B cell (primary cell): Measurements from ENCODE around the gene CACNA2D2. TPM values are rescaled to one million over a fixed set of nuclear protein-coding genes. Genes with fewer than 3 reads are reported as not detected.

Experiments
- ATAC-seq: fragments of 200-7000 bp; cut with Tn5 transposase; one replicate; pipeline ENCODE4 v1.10.0; 2021; ENCODE audit warnings: low read depth, mild to moderate bottlenecking, moderate number of reproducible peaks, moderate library complexity
- CTCF ChIA-PET: fragments of 350-600 bp; sonication (Branson Sonifier 250); formaldehyde crosslinking; loops from one replicate; lab custom pipeline; 2021; ENCODE audit warnings: antibody characterized with exemption, inconsistent platforms; lab: Charles Lee
- POLR2A ChIA-PET: fragments of 350-600 bp; sonication (Branson Sonifier 250); formaldehyde crosslinking; loops from one replicate; lab custom pipeline; 2021; ENCODE audit warnings: antibody characterized with exemption; lab: Charles Lee
- DNase-seq: peaks from one replicate; pipeline ENCODE4 v3.0.0; 2013
- H2AFZ ChIP-seq: 2 replicates; pipeline ENCODE4 v1.6.1; 2012; ENCODE audit warnings: mild to moderate bottlenecking, low read depth, low read length; ENCODE audit not compliant: insufficient read depth, poor library complexity, severe bottlenecking
- H3K27ac ChIP-seq, 2 donors: 1 replicate in 1 of 2; 2 replicates in 1 of 2; pipeline ENCODE4 v1.5.1; 2012 to 2013; ENCODE audit warnings: low read length in 2 of 2, mild to moderate bottlenecking in 2 of 2, moderate library complexity in 1 of 2
- H3K27me3 ChIP-seq, 4 experiments: fragments of 200-600 bp in 1 of 4; sonication (generic) in 1 of 4; replicated peaks in 1 of 4; 1 replicate in 2 of 4; 2 replicates in 2 of 4; pipeline versions ENCODE4 v1.6.1 to v1.7.0; 2013 to 2016; ENCODE audit warnings: low read length in 3 of 4, mild to moderate bottlenecking in 2 of 4, mixed read lengths in 1 of 4, moderate library complexity in 1 of 4; ENCODE audit not compliant: insufficient read depth in 4 of 4, control insufficient read depth in 3 of 4; ENCODE audit errors: control extremely low read depth in 1 of 4
- H3K36me3 ChIP-seq, 2 experiments: replicated peaks in 1 of 2; 1 replicate in 1 of 2; 2 replicates in 1 of 2; pipeline versions ENCODE4 v1.6.1 to v1.7.1; 2013; ENCODE audit warnings: low read length in 1 of 2; ENCODE audit not compliant: insufficient read depth in 2 of 2, control insufficient read depth in 1 of 2; ENCODE audit errors: control extremely low read depth in 1 of 2, extremely low read depth in 1 of 2
- H3K4me1 ChIP-seq, 2 donors: fragments of 200-600 bp in 1 of 2; sonication (generic) in 1 of 2; 1 replicate in 1 of 2; 2 replicates in 1 of 2; pipeline versions ENCODE4 v1.5.1 to v1.6.1; 2013 to 2017; ENCODE audit warnings: low read length in 2 of 2; ENCODE audit not compliant: control insufficient read depth in 2 of 2, insufficient read depth in 2 of 2
- H3K4me2 ChIP-seq: replicated peaks from 2 replicates; pipeline ENCODE3; 2012; ENCODE audit warnings: mild to moderate bottlenecking, low read depth, low read length; ENCODE audit not compliant: poor library complexity, severe bottlenecking
- H3K4me3 ChIP-seq, 5 experiments: fragments of 200-600 bp in 1 of 5; sonication (generic) in 1 of 5; 1 replicate in 3 of 5; 2 replicates in 2 of 5; pipeline versions ENCODE4 v1.5.1 to v1.7.0; 2011 to 2016; ENCODE audit warnings: low read length in 4 of 5, mild to moderate bottlenecking in 4 of 5, low read depth in 2 of 5, control low read depth in 1 of 5, moderate library complexity in 1 of 5; ENCODE audit not compliant: insufficient read depth in 1 of 5; ENCODE audit errors: control extremely low read depth in 1 of 5, extremely low read depth in 1 of 5
- H3K79me2 ChIP-seq: fragments of 200-600 bp; sonication (generic); one replicate; pipeline ENCODE4 v1.6.0; 2016; ENCODE audit warnings: low read length; ENCODE audit not compliant: control insufficient read depth, insufficient read depth
- H3K9ac ChIP-seq: fragments of 200-600 bp; sonication (generic); 2 replicates; pipeline ENCODE4 v1.6.1; 2017; ENCODE audit warnings: mild to moderate bottlenecking, low read length, moderate library complexity
- H3K9me3 ChIP-seq, 3 donors: one replicate each; pipeline versions ENCODE4 v1.6.1 to v1.7.1; 2013; ENCODE audit warnings: low read length in 2 of 3; ENCODE audit not compliant: control insufficient read depth in 2 of 3, insufficient read depth in 1 of 3; ENCODE audit errors: control extremely low read depth in 1 of 3
- H4K20me1 ChIP-seq: 2 replicates; pipeline ENCODE4 v1.6.0; 2012; ENCODE audit warnings: mild to moderate bottlenecking, low read length; ENCODE audit not compliant: insufficient read depth, control insufficient read depth, poor library complexity, severe bottlenecking
- H3K27ac Mint-ChIP-seq: one replicate; pipeline ENCODE4 v1.8.0; 2021; ENCODE audit warnings: mixed read lengths
- H3K27me3 Mint-ChIP-seq: one replicate; pipeline ENCODE4 v1.8.0; 2021; ENCODE audit warnings: mixed read lengths
- H3K4me1 Mint-ChIP-seq: one replicate; pipeline ENCODE4 v1.8.0; 2021; ENCODE audit warnings: mixed read lengths
- H3K4me3 Mint-ChIP-seq: one replicate; pipeline ENCODE4 v1.8.0; 2021; ENCODE audit warnings: mixed read lengths
- H3K9me3 Mint-ChIP-seq: one replicate; pipeline ENCODE4 v1.8.0; 2022; ENCODE audit warnings: mixed read lengths; ENCODE audit not compliant: insufficient read depth
- CTCF ChIP-seq: fragments of 200-600 bp; IDR thresholded peaks from one replicate; pipeline ENCODE4 v1.8.0; 2022; ENCODE audit warnings: antibody characterized with exemption, mild to moderate bottlenecking
- EZH2 ChIP-seq: IDR thresholded peaks from 2 replicates; pipeline ENCODE4 v1.6.1; 2012; ENCODE audit warnings: borderline replicate concordance, low read depth, mild to moderate bottlenecking, moderate library complexity, low read length; ENCODE audit not compliant: insufficient read depth, poor library complexity, severe bottlenecking
- WGBS: methylation state at CpG from one replicate; pipeline ENCODE4 v1.1.5; 2013; ENCODE audit warnings: missing lambda C conversion rate; ENCODE audit not compliant: insufficient coverage; 5-methylcytosine and 5-hydroxymethylcytosine counted together
- intact Hi-C: fragments of 100-400 bp; cut with micrococcal nuclease; formaldehyde crosslinking; loops from one replicate; pipeline ENCODE4 v1.10.0; 2022
- polyA plus RNA-seq: library from polyadenylated mRNA; depleted of rRNA; stranded (reverse); fragments of >200 nt; gene quantifications from 2 replicates; pipeline ENCODE4 v1.2.3, GENCODE V29; 2012
- total RNA-seq, 2 donors: library from RNA; stranded (reverse); fragments of 120-200 nt in 1 of 2; gene quantifications; 1 replicate in 1 of 2; 2 replicates in 1 of 2; pipeline versions ENCODE4 v1.2.3 to v1.2.4, GENCODE V29; 2013 to 2022

CACNA2D2 gene
- total and polyA plus RNA-seq, 2 donors (not counting 1 experiment from before 2014, with no cell fraction given) = 0.69 to 1.2 TPM

DNA sequence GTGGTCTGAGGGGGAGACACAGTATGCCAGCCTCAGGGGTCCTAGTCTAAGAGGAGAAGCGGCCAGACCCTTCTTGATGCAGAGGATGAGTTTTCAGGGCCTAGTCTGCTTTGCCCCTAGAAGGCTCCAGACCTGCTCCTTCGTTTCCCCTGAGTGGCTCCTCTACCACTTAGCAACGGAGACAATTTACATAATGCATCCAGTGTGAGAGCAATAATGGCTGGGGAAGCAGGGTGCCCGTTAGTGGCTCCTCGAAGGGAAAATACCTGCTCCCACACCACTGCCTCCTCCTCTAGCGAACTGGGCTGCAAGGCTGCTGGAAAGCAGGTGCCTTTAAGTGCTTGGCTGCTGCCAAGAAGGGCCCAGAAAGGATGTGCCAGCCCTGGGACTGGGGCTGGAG, 38.9 kb downstream of the CACNA2D2 start:
- Histone ChIP-seq H3K27ac (no peak overlapping the region), H2AFZ (no peak overlapping the region), H3K9ac (no peak overlapping the region), H3K36me3 (no peaks in the 10 kb centered on the region), H3K4me1 (no peaks in the 10 kb centered on the region), H4K20me1 (no peaks in the 10 kb centered on the region), H3K9me3 (no peaks in the 10 kb centered on the region), H3K79me2 (no peaks in the 10 kb centered on the region), H3K27me3 (no peaks in the 10 kb centered on the region), H3K4me3 (no peak overlapping the region), H3K4me2 (no peak overlapping the region)
- Mint-ChIP-seq H3K27ac (no peak overlapping the region), H3K27me3 (peaks cover 3% of the 10 kb centered on the region), H3K9me3 (no peaks in the 10 kb centered on the region), H3K4me1 (no peaks in the 10 kb centered on the region), H3K4me3 (no peak overlapping the region)
- POLR2A ChIA-PET = no interaction called here
- intact Hi-C loops = no loop called here
- CTCF ChIA-PET = no interaction called here
- ATAC-seq (no peak), DNase-seq (no peak)
- TF ChIP-seq CTCF (no peak), EZH2 (no peak)
- WGBS = 52% methylated on average over 4 of the region's 6 CpGs

DNA sequence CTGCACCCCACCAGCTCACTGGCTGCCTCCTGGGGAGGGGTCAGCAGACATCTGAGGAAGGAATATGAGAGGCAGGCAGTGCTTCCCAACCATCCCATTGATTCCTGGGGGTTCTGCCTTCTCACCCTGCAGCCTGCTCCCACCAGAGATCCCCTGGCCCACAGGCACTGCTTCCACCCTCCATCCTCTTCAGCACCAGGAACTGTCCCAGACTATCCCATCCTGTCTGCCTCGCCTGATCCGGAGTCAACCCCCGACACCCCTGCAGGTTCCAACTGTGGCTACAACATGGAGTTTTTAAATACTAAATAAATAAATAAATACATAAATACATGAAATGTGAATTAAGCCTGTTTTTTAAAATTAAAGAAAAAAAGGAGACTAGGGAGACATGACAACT, 43.6 kb downstream of the CACNA2D2 start:
- CTCF ChIA-PET = no interaction called here
- H3K36me3 ChIP-seq = no peaks in the 10 kb centered on the region
- intact Hi-C loops = no loop called here

More for the DNA sequence above, 43.6 kb downstream of the CACNA2D2 start:
- no peaks in the 10 kb centered on the region for H3K27me3 ChIP-seq
- H3K4me3 ChIP-seq = no peak overlapping the region
- peaks cover 18% of the 10 kb centered on the region for H3K27me3 Mint-ChIP-seq
- H3K9ac ChIP-seq = no peak overlapping the region
- no peaks in the 10 kb centered on the region for H4K20me1 ChIP-seq
- DNase-seq (no peak), ATAC-seq (no peak)
- H3K4me1 ChIP-seq = no peaks in the 10 kb centered on the region
- no peak overlapping the region for H3K27ac ChIP-seq
- WGBS = no CpG with 5 or more reads among the region's 3 CpGs
- H3K9me3 ChIP-seq = no peaks in the 10 kb centered on the region
- no peaks in the 10 kb centered on the region for H3K4me1 Mint-ChIP-seq
- no peaks in the 10 kb centered on the region for H3K9me3 Mint-ChIP-seq
- H3K79me2 ChIP-seq = no peaks in the 10 kb centered on the region
- H2AFZ ChIP-seq = no peak overlapping the region
- no peak for TF ChIP-seq CTCF
- no peak for TF ChIP-seq EZH2
- POLR2A ChIA-PET = no interaction called here
- no peak overlapping the region for H3K4me3 Mint-ChIP-seq
- no peak overlapping the region for H3K27ac Mint-ChIP-seq
- H3K4me2 ChIP-seq = no peak overlapping the region
